22Rv1 (cell line): ENCODE measurements around the gene SPRR4.

Source experiments
- ZFX ChIP-seq: fragments of 450-650 bp; IDR thresholded peaks from 2 replicates; pipeline ENCODE4 v1.6.1; 2017; ENCODE audit warnings: antibody characterized with exemption, borderline replicate concordance
- TF ChIP-seq, protein P1 (sequence below): fragments of 450-650 bp; IDR thresholded peaks from 2 replicates; pipeline ENCODE4 v1.5.1; 2017; ENCODE audit warnings: mild to moderate bottlenecking

DNA sequence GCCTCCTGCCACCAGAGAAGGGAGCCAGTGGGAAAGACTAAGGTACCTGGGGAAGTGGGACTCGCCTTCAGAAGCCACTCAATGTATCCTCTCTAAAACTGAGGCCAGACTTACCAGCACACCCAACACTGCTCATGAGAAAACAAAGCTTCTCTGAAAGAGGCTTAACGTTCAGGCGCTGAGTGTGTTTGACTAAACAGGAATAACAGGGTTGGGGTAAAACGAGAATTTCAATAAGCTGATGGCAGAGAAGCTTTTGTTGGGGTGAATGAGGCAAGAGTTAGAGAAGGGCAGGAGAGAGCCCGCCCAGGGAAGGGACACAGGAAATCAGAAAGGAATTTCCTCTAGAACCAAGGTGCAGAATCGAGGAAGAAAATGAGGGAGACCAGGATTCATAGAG is 29.4 kb downstream of the SPRR4 start:
- TF ChIP-seq, protein P1, sequence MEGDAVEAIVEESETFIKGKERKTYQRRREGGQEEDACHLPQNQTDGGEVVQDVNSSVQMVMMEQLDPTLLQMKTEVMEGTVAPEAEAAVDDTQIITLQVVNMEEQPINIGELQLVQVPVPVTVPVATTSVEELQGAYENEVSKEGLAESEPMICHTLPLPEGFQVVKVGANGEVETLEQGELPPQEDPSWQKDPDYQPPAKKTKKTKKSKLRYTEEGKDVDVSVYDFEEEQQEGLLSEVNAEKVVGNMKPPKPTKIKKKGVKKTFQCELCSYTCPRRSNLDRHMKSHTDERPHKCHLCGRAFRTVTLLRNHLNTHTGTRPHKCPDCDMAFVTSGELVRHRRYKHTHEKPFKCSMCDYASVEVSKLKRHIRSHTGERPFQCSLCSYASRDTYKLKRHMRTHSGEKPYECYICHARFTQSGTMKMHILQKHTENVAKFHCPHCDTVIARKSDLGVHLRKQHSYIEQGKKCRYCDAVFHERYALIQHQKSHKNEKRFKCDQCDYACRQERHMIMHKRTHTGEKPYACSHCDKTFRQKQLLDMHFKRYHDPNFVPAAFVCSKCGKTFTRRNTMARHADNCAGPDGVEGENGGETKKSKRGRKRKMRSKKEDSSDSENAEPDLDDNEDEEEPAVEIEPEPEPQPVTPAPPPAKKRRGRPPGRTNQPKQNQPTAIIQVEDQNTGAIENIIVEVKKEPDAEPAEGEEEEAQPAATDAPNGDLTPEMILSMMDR: no peak
- TF ChIP-seq ZFX: no peak
